GM06990 (cell line): ENCODE results near the gene DACT1.

Experiments used
- DNase-seq: peaks from one replicate; pipeline ENCODE4 v3.0.0-alpha.2; 2011; ENCODE audit not compliant: insufficient read length; ENCODE audit errors: extremely low read depth
- H3K27me3 ChIP-seq: replicated peaks from 2 replicates; pipeline ENCODE4 v1.6.0; 2011; ENCODE audit warnings: low read length; ENCODE audit not compliant: control insufficient read depth, insufficient read depth
- H3K36me3 ChIP-seq: 2 replicates; pipeline ENCODE4 v1.5.1; 2011; ENCODE audit warnings: low read length; ENCODE audit not compliant: control insufficient read depth, insufficient read depth
- H3K4me3 ChIP-seq: replicated peaks from 2 replicates; pipeline ENCODE4 v1.5.1; 2011; ENCODE audit warnings: low read depth, mild to moderate bottlenecking, control low read depth, low read length
- TF ChIP-seq, protein P1 (sequence below): IDR thresholded peaks from 2 replicates; pipeline ENCODE4 v1.5.1; 2011; ENCODE audit warnings: low read length, control low read depth, mild to moderate bottlenecking, inconsistent platforms; ENCODE audit not compliant: insufficient read depth, poor library complexity, severe bottlenecking

Gene DACT1

DNA sequence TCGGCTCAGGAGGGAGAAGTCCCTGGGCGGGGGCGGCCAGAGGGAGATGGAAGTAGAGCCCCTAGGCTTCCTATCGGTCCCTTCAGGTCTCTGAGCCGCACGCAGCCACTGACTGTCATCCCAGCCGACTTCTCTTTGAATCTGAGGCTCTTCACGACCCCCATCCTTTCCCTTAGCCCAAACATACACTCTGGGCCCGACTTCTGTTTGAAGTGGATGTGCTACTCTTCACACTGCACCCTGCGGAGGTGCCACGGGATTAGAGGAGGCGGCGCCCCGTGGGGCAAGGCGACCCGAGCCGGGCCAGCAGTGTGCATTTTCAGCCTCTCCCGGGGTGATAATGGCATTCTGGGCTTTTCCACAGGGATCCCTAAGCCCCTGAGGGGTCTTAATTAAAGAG, 6.0 kb upstream of the DACT1 start:
- Histone ChIP-seq H3K27me3 (no peaks in the 10 kb centered on the region), H3K4me3 (no peak overlapping the region), H3K36me3 (no peaks in the 10 kb centered on the region)
- DNase-seq = no peak
- TF ChIP-seq, protein P1, sequence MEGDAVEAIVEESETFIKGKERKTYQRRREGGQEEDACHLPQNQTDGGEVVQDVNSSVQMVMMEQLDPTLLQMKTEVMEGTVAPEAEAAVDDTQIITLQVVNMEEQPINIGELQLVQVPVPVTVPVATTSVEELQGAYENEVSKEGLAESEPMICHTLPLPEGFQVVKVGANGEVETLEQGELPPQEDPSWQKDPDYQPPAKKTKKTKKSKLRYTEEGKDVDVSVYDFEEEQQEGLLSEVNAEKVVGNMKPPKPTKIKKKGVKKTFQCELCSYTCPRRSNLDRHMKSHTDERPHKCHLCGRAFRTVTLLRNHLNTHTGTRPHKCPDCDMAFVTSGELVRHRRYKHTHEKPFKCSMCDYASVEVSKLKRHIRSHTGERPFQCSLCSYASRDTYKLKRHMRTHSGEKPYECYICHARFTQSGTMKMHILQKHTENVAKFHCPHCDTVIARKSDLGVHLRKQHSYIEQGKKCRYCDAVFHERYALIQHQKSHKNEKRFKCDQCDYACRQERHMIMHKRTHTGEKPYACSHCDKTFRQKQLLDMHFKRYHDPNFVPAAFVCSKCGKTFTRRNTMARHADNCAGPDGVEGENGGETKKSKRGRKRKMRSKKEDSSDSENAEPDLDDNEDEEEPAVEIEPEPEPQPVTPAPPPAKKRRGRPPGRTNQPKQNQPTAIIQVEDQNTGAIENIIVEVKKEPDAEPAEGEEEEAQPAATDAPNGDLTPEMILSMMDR = no peak

DNA sequence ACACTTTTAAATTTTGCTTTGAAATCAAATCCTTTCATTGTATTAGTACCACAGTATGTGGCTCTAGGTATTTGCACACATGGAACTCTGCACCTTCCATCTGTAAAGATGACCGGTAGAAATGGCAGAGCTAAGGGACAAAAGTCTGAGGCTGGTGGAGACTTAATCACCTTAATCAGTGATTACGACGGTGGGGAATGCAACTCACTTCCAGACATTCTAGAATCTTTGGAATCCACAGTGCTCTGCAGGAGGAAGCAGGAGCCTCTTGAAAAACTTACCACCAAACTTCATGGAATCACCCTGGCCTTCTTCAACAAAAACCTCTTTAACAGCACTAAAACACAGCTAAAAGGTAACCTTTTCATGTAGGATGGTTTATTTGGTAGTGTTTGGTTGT, 3.9 kb upstream of the DACT1 start:
- TF ChIP-seq, protein P1 = no peak
- H3K27me3 ChIP-seq = no peaks in the 10 kb centered on the region
- no peak for DNase-seq
- H3K36me3 ChIP-seq = no peaks in the 10 kb centered on the region
- no peak overlapping the region for H3K4me3 ChIP-seq

DNA sequence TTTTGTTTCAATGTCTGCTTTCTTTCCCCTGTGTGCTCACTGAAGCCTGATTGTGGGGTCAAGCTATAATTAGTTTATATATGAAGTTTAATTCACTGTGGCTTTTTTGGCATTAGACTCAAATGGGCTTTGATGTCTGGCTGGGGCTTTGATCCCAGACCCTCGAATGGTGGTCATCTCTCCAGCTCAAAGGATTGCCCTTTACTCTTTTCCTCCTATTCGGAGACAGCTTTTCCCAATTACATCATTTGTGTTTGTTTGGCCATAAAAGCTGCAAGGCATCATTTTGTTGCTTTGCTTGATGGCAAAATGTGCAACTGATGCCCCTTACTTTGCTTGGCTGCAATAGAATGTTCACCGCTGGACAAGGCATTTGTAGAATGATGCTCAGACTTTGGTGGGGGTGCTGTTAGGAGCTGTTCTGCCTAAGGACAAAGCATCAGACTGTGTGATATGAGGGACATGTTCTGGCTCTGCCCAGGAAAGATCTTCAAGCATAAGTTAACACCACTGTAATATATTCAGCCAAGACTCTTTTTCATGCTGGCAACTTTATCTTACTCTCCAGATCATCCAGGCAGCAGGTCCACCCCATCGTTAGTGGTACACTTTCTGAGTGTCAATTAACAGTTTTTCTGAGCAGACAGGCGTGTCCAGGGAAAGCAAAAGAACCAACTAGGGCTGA, 3.2 kb upstream of the DACT1 start:
- TF ChIP-seq, protein P1 = no peak
- H3K27me3 ChIP-seq = no peaks in the 10 kb centered on the region
- DNase-seq = no peak
- no peaks in the 10 kb centered on the region for H3K36me3 ChIP-seq
- no peak overlapping the region for H3K4me3 ChIP-seq

DNA sequence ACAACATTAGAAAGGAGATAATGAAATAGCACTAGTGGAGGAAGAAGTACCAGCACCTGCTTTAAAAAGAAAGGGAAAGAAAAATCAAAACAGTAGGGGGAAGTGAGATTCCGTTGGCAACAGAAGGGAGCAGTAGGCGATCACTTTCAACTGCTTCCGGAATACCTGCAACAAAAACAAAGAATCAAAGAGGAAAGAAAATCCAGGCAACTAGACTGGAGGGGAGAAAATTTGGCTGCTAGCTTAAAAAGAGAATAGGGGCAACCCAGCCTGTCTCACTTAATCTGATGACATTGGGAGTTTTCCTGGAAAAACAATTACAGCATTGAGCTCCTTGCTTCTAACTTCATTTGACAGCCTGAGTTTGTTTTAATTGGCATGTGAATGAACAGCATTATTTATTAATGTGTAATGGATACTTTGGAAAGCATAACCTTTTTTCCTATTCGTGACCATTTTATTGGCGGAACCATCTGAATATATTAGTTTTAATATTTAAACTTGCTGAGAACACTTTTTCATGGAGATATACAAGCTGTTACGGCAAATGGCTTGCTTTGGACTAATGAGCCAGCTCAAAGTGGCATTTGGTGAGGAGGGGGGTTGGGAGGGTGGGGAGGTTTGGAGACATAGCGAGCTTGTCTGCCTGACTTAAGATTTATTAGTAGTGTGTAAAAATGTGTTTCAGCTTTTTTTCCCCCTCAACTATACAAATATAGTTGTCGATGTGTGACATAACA, 2.5 kb upstream of the DACT1 start:
- H3K4me3 ChIP-seq = no peak overlapping the region
- no peak for DNase-seq
- H3K36me3 ChIP-seq = no peaks in the 10 kb centered on the region
- no peaks in the 10 kb centered on the region for H3K27me3 ChIP-seq
- TF ChIP-seq, protein P1 = no peak

DNA sequence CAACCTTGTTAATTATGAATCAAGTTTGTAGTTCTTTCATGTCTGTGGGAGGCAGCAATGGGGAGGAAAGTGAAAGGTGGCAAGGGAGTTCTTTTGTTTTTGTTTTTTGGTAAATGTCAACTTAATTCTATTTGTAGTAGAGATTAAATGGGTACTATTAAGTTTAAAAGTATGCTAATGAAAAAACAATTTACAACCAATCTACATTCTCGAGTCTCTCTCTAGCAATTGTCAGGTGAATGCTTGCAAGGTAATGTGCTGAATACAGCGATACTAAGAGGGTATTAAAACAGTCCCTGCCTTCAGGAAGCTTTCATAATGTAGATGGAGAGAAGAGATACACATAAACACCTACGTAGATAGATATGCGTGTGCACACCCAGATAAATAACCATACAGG, 1.6 kb upstream of the DACT1 start:
- Histone ChIP-seq H3K4me3 (no peak overlapping the region), H3K27me3 (no peaks in the 10 kb centered on the region), H3K36me3 (no peaks in the 10 kb centered on the region)
- TF ChIP-seq, protein P1 = no peak
- no peak for DNase-seq

DNA sequence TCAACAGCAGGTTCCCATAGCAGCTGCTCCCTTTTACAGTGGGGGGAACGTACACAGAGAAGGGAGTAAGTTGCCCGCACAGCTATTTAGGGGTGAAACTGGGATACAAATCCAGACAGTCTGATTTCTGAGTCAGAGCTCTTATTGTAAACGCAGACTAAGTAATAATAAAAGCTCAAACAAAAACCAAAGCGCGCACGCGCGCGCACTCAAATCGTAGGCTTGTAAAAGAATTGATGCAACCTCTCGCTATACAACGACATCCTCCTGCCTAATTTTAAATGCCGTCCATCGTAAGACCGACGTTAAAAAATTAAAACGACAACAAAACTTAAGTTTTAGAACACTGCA, 747 bp upstream of the DACT1 start:
- Histone ChIP-seq H3K36me3 (no peaks in the 10 kb centered on the region), H3K4me3 (peak overlapping the region; percentile 72), H3K27me3 (no peaks in the 10 kb centered on the region)
- TF ChIP-seq, protein P1 = no peak
- DNase-seq = no peak
